Inferior parietal cortex (tissue), 1 donor: ENCODE data around the gene DCAF10.
"Not testable (repeated sequence)": the region's sequence is repeated elsewhere in the genome, so short reads cannot be mapped to it uniquely, and the experiment has no call there.

Source experiments
- DNase-seq: peaks from one replicate; pipeline ENCODE4 v3.0.0-alpha.2; 2016; ENCODE audit errors: extremely low spot score

The DCAF10 gene

GRCh38 chr9:37800631-37801286 is at the start of gene DCAF10:
DCAF10 (plus strand) TSS chr9:37800797; CDS start chr9:37800867, 70 bp downstream.
- DNase-seq: peak; percentile 80

- no peak for DNase-seq
Observed at GRCh38 chr9:37751186-37751585, 49.4 kb upstream of the DCAF10 start.

DNA sequence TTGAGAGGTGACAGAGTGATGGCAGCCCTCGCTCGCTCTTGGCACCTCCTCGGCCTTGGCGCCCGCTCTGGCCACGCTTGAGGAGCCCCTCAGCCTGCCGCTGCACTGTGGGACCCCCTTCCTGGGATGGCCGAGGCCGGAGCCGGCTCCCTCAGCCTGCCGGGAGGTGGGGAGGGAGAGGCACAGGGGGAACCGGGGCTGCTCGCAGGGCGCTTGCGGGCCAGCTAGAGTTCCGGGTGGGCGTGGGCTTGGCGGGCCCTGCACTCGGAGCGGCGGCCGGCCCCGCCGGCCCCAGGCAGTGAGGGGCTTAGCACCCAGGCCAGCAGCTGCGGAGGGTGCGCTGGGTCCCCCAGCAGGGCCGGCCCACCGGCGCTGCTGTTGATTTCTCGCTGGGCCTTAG is 48.9 kb upstream of the DCAF10 start:
- not testable (repeated sequence) for DNase-seq

DNA sequence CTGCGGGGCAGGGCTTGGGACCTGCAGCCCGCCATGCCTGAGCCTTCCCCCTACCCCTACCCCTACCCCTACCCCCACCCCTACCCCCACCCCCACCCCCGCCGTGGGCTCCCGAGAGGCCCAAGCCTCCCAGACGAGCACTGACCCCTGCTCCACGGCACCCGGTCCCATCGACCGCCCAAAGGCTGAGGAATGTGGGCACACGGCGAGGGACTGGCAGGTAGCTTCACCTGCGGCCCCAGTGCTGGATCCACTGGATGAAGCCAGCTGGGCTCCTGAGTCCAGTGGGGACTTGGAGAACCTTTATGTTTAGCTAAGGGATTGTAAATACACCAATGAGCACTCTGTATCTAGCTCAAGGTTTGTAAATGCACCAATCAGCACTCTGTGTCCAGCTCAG is 48.5 kb upstream of the DCAF10 start:
- DNase-seq: not testable (repeated sequence)

GRCh38 chr9:37752642-37753488 is 47.7 kb upstream of the DCAF10 start:
- DNase-seq: no peak

- peak; percentile 54 for DNase-seq
Observed at GRCh38 chr9:37753489-37754190, 47.0 kb upstream of the DCAF10 start, which contains the start of gene TRMT10B. TRMT10B (plus strand) TSS chr9:37753805; CDS start chr9:37761932, 8,127 bp downstream.

GRCh38 chr9:37758747-37759146 is 41.9 kb upstream of the DCAF10 start:
- no peak for DNase-seq

DNA sequence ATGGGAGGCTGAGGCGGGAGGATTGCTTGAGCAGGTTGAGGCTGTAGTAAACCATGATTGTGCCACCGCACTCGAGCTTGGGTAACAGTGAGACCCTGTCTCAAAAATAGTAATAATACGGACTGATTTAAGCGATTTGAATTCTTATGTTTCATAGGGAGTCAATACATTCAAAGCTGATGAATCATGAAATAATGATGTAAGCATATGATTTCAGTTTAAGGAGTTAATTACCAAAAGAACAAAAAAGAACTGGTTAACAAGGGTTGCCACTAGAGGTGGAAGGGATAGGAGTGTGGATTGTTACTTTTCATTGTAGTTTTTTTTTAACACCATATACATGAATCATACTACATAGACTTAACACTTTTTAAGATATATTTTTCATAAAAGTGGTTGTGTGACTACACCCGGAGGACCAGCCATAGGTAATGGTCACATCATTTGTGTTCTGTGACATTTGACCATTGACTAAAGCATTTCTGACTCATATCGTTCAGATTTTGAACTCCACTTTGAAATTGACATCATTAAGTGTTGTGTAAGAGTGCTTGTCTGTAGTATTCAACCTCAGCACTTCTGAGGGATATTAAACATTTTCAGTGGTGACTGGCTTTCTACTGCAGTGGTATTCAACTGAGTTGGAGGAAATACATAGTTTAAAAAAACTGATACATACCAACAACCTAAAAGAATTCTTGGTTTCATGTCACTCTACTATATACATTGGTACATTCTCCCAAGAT is 40.0 kb upstream of the DCAF10 start:
- DNase-seq: no peak

DNA sequence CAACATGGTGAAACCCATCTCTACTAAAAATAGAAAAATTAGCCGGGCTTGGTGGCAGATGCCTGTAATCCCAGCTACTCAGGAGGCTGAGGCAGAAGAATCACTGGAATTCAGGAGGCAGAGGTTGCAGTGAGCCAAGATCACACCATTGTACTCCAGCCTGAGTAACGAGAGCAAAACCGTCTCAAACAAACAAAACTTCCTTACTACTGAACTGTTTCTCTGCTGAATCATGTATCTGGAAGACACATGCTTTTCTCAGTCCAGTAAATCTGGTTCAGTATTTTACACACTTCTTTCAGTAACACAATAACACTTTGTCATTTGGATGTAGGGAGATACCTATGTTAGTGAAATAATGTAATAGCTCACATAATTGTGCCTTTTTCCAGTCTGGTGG is 39.1 kb upstream of the DCAF10 start:
- DNase-seq: no peak

DNA sequence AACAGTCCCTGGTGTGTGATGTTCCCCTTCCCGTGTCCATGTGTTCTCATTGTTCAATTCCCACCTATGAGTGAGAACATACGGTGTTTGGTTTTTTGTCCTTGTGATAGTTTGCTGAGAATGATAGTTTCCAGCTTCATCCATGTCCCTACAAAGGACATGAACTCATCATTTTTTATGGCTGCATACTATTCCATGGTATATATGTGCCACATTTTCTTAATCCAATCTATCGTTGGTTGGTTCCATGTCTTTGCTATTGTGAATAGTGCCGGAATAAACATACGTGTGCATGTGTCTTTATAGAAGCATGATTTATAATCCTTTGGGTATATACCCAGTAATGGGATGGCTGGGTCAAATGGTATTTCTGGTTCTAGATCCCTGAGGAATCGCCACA is 35.3 kb upstream of the DCAF10 start:
- DNase-seq: not testable (repeated sequence)

GRCh38 chr9:37769306-37769705 is 31.3 kb upstream of the DCAF10 start:
- no peak for DNase-seq

- DNase-seq: no peak
Observed at GRCh38 chr9:37769995-37770394, 30.6 kb upstream of the DCAF10 start.

- DNase-seq: no peak
Observed at GRCh38 chr9:37775216-37775919, 25.2 kb upstream of the DCAF10 start.

- no peak for DNase-seq
Observed at GRCh38 chr9:37776328-37776727, 24.3 kb upstream of the DCAF10 start.

GRCh38 chr9:37778534-37778933 is 22.1 kb upstream of the DCAF10 start:
- no peak for DNase-seq

GRCh38 chr9:37784291-37784615 is 16.3 kb upstream of the DCAF10 start:
- no peak for DNase-seq

DNA sequence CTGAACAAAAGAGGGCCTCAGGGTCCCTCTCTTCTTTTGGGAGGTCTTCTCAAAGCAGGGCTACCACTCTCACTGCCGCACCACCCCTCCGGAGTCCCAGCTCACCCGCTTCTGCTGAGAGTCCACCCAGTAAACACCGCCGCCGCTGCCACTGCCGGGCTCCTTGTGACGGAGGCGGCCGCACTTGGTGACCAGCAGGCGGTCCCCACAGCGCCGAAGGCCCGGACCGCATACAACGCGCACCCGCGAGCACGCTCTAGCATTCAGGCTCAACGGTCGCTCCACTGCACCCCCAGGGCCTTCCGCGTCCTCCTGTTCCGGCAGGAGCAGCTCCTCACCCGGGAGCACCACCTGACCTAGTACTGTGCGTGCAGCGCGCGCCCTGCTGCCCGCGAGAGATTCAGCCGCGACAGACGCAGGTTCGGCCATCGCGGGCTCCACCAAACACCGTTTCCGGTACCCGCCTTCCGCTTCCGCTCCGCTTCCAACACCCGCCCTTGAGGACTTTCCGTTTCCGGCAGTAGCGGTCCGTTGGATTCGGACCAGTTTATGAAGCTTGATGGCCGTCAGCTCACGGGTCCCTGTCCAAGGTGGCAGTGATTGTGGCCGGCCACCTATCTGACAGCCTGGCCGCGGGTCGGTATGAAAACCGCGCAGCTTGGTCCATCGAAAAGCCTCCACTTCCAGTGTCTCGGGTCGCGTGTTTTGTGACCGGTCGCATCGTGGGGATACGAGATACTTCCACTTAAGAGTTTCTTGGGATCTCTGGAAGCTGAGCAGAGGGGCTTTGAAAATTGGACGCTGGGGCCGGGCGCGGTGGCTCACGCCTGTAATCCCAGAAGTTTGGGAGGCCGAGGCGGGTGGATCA is 15.7 kb upstream of the DCAF10 start, which contains the start of gene EXOSC3:
EXOSC3 (minus strand) TSS at position 449 of the 868 bp plus-strand sequence; CDS start at position 429, 20 bp downstream.
- DNase-seq: peak; percentile 96

DNA sequence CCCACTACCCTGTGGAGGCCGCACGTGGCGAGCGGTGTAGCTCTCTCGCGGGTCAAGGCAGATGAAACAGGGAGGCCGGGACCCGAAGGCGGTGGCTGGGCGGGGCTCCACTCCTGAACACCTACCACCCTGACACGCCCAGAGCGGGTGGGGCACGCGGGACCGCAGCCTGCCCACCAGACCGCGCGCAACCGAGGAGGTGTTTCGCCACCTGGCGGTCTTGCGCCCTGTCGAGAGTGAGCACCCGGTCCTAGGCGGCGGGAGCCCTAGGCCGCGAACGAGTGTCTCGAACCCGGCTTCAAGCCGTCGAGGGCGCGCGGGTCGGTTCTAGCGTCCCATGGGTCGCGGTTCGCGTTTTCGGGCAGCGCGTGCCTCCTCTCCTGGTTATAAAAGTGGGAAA is 13.5 kb upstream of the DCAF10 start:
- no peak for DNase-seq

- no peak for DNase-seq
Observed at GRCh38 chr9:37788332-37788731, 12.3 kb upstream of the DCAF10 start.

DNA sequence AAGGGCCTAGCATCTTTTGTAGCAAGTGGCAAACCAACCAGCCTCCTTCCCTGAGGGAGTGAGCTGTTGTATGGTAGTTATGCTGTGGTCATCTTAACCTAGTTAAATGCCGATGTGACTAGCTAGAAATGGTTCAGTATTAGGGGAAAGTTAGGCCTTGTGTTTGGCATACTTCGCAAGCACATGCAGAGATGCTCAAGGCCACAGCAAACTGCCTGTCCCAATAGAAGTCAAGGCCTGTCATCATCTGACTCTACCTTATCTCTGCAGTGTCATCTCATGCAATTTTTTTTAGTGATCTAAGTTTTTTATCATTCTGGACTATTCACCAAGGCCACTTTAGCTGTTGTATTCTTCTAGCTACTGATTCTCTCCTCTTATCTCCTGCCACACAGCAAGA is 10.5 kb upstream of the DCAF10 start:
- DNase-seq: no peak
